Smooth muscle cell (in vitro differentiated cells): Measurements from ENCODE around the gene TNFSF13. TPM values are rescaled to one million over a fixed set of nuclear protein-coding genes. Genes with fewer than 3 reads are reported as not detected.

Source experiments
- DNase-seq: peaks from one replicate; lab custom pipeline; 2025; ENCODE audit not compliant: unreplicated experiment; lab: John Stamatoyannopoulos, UW
- H2AFZ ChIP-seq: fragments of 200-600 bp; sonication (generic); 2 replicates; pipeline ENCODE4 v1.6.0; 2016; ENCODE audit warnings: antibody characterized with exemption, low read depth, mild to moderate bottlenecking
- H3F3A ChIP-seq: fragments of 200-600 bp; sonication (generic); 2 replicates; pipeline ENCODE4 v1.6.0; 2017; ENCODE audit warnings: antibody characterized with exemption, low read depth
- H3K27ac ChIP-seq: fragments of 200-600 bp; sonication (generic); 2 replicates; pipeline ENCODE4 v1.5.1; 2016; ENCODE audit warnings: low read depth, mild to moderate bottlenecking
- H3K27me3 ChIP-seq: fragments of 200-600 bp; sonication (generic); 2 replicates; pipeline ENCODE4 v1.6.1; 2016; ENCODE audit warnings: low read depth, mild to moderate bottlenecking
- H3K36me3 ChIP-seq: fragments of 200-600 bp; sonication (generic); 2 replicates; pipeline ENCODE4 v1.5.1; 2016; ENCODE audit warnings: low read depth
- H3K4me1 ChIP-seq: fragments of 200-600 bp; sonication (generic); 2 replicates; pipeline ENCODE4 v1.5.1; 2016; ENCODE audit warnings: low read depth
- H3K4me2 ChIP-seq: fragments of 200-600 bp; sonication (generic); 2 replicates; pipeline ENCODE4 v1.6.0; 2016; ENCODE audit warnings: mild to moderate bottlenecking
- H3K4me3 ChIP-seq: fragments of 200-600 bp; sonication (generic); 2 replicates; pipeline ENCODE4 v1.5.1; 2016; ENCODE audit warnings: mild to moderate bottlenecking
- H3K79me2 ChIP-seq: fragments of 200-600 bp; sonication (generic); 2 replicates; pipeline ENCODE4 v1.6.0; 2016; ENCODE audit warnings: low read depth, mild to moderate bottlenecking
- H3K9ac ChIP-seq: fragments of 200-600 bp; sonication (generic); 2 replicates; pipeline ENCODE4 v1.6.0; 2016; ENCODE audit warnings: low read depth
- H3K9me3 ChIP-seq: fragments of 200-600 bp; sonication (generic); replicated peaks from 2 replicates; pipeline ENCODE4 v1.5.1; 2016; ENCODE audit warnings: low read depth
- H4K20me1 ChIP-seq: fragments of 200-600 bp; sonication (generic); 2 replicates; pipeline ENCODE4 v1.6.0; 2016; ENCODE audit warnings: low read depth
- WGBS: methylation state at CpG from one replicate; pipeline ENCODE4 v1.1.7; 2016; ENCODE audit warnings: low lambda C conversion rate; 5-methylcytosine and 5-hydroxymethylcytosine counted together
- polyA plus RNA-seq: library from polyadenylated mRNA; unstranded; fragments of >200 nt; fragmentation: Nextera tagmentation; extraction: Ambion mirVana; gene quantifications from 2 replicates; pipeline ENCODE4 v1.2.1, GENCODE V29; 2016
- total RNA-seq: library from RNA; depleted of rRNA; stranded (reverse); fragments of >200 nt; gene quantifications from 2 replicates; pipeline ENCODE4 v1.2.3, GENCODE V29; 2014
- TF ChIP-seq, protein P1 (sequence below): fragments of 200-600 bp; sonication (generic); IDR thresholded peaks from 2 replicates; pipeline ENCODE4 v1.5.1; 2017; ENCODE audit warnings: borderline replicate concordance, mild to moderate bottlenecking, antibody characterized with exemption; ENCODE audit not compliant: insufficient read depth, poor library complexity, severe bottlenecking

TNFSF13 gene
- total and polyA plus RNA-seq, 2 experiments from 2014 or later = 0.38 to 4.1 TPM

DNA sequence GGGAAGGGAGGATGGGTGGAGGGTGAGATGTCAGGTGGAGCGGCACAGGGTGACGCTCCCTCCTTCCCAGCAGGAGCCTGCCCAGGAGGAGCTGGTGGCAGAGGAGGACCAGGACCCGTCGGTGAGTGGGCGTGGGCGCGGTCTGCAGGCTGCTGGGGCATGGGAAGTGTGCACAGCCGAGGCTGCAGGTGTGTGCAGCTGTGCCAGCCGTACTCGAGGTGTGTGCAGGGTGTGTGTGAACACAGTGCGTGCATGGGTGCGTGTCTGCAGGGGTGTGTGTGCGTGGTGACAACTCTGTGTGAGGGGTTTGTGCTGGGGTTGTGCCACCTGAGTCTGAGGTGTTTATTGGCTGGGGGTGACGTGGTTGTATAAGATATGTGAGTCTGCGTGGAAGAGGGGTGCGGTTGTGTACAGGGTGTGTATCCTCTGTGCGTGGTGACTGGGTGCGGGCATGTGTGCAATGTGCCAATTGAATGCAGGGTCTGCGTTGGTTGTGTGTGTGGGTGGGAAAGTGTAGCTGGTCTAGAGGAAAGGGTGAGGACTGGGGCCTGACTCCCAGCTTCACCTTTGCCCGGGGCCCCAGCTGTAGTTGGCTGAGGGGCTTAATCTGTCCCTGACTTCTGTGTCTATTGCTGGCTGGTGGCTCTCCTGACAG, 9.0 kb upstream of the TNFSF13 start:
- Histone ChIP-seq H3K9me3 (no peaks in the 10 kb centered on the region), H4K20me1 (no peaks in the 10 kb centered on the region), H3F3A (no peaks in the 10 kb centered on the region), H3K9ac (peak overlapping the region; percentile 53), H3K36me3 (no peaks in the 10 kb centered on the region), H2AFZ (peak overlapping the region; percentile 74), H3K4me3 (peak overlapping the region; percentile 58), H3K4me2 (peak overlapping the region; percentile 89), H3K4me1 (peaks cover 5% of the 10 kb centered on the region), H3K27me3 (no peaks in the 10 kb centered on the region), H3K27ac (no peak overlapping the region), H3K79me2 (no peaks in the 10 kb centered on the region)
- WGBS = 73% methylated on average over 19 of the region's 20 CpGs
- TF ChIP-seq, protein P1, sequence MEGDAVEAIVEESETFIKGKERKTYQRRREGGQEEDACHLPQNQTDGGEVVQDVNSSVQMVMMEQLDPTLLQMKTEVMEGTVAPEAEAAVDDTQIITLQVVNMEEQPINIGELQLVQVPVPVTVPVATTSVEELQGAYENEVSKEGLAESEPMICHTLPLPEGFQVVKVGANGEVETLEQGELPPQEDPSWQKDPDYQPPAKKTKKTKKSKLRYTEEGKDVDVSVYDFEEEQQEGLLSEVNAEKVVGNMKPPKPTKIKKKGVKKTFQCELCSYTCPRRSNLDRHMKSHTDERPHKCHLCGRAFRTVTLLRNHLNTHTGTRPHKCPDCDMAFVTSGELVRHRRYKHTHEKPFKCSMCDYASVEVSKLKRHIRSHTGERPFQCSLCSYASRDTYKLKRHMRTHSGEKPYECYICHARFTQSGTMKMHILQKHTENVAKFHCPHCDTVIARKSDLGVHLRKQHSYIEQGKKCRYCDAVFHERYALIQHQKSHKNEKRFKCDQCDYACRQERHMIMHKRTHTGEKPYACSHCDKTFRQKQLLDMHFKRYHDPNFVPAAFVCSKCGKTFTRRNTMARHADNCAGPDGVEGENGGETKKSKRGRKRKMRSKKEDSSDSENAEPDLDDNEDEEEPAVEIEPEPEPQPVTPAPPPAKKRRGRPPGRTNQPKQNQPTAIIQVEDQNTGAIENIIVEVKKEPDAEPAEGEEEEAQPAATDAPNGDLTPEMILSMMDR = no peak
- DNase-seq = no peak

DNA sequence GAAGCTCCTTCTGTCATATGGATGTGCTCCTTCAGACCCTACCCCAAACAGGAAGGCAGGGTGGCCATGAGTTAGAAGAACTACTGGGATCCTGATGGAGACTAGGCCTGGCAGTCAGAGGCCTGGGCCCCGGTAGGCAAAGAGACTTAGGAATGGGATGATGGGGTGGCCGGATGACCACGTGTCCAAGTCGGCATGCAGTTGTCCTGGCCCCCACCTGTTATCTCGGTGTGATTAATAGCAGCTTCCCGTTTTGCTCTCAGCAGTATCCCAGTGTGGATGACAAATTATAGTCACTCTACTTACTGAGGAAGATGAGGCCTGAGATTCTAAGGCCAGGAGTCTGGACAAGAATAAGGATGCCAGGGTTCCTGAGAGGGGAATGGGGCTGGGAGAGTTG, 8.2 kb upstream of the TNFSF13 start:
- Histone ChIP-seq H3K9me3 (no peaks in the 10 kb centered on the region), H3K27ac (no peak overlapping the region), H3K36me3 (no peaks in the 10 kb centered on the region), H3K4me3 (no peak overlapping the region), H3K9ac (no peak overlapping the region), H2AFZ (no peak overlapping the region), H3K27me3 (no peaks in the 10 kb centered on the region), H4K20me1 (no peaks in the 10 kb centered on the region), H3K4me1 (peaks cover 5% of the 10 kb centered on the region), H3K4me2 (no peak overlapping the region), H3F3A (no peaks in the 10 kb centered on the region), H3K79me2 (no peaks in the 10 kb centered on the region)
- TF ChIP-seq, protein P1 = no peak
- no peak for DNase-seq
- 93% methylated on average over 6 of the region's 6 CpGs for WGBS

DNA sequence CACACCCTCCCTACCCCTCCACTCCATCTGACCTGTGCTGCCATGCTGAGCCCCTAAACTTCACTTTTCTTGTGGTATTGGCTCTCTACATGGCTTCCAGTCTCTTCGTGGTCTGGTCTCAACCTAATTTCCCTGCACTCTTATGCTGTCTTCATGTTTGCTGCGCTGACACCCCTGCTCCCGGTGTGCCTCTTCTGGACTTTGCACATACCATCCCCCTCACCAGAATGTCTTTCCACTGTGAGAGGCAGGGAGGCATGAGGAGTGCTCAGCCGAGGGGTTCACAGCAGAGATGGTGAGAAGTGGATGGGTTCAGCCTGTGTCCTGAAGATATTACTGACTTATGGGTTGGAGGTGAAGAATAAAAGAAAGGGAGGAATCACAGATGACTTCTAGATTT, 7.2 kb upstream of the TNFSF13 start:
- no peaks in the 10 kb centered on the region for H3K79me2 ChIP-seq
- H3K9me3 ChIP-seq = no peaks in the 10 kb centered on the region
- H3K27me3 ChIP-seq = no peaks in the 10 kb centered on the region
- H3K4me2 ChIP-seq = no peak overlapping the region
- H4K20me1 ChIP-seq = no peaks in the 10 kb centered on the region
- no peaks in the 10 kb centered on the region for H3F3A ChIP-seq
- 94% methylated on average over 4 of the region's 4 CpGs for WGBS
- H3K4me3 ChIP-seq = no peak overlapping the region
- H3K36me3 ChIP-seq = no peaks in the 10 kb centered on the region
- H3K9ac ChIP-seq = no peak overlapping the region
- DNase-seq = no peak
- H3K4me1 ChIP-seq = peaks cover 5% of the 10 kb centered on the region
- H3K27ac ChIP-seq = no peak overlapping the region
- TF ChIP-seq, protein P1 = no peak
- H2AFZ ChIP-seq = no peak overlapping the region

DNA sequence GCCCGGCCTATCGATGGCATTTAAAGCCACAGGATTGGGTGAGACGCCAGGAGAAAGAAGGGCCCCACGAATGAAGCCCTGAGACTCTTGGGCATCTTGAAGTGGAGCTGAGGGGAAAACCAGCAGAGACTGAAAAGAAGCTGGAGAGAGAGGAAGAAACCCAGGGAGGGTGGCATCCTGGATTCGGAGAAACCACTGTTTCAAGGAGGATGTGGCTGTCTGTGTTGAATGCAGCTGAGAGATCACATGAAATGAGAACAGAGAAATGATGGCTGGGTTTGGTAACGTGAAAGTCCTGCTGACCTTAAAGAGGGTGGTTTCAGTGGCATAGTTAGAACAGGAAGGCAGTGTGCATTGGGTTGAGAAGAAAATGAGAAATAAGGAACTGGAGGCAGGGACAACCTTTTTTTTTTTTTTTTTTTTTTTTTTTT, 5.9 kb upstream of the TNFSF13 start:
- H3K4me3 ChIP-seq = no peak overlapping the region
- H3F3A ChIP-seq = no peaks in the 10 kb centered on the region
- peaks cover 7% of the 10 kb centered on the region for H3K4me1 ChIP-seq
- H3K79me2 ChIP-seq = no peaks in the 10 kb centered on the region
- H3K4me2 ChIP-seq = no peak overlapping the region
- H3K27ac ChIP-seq = no peak overlapping the region
- H3K27me3 ChIP-seq = no peaks in the 10 kb centered on the region
- no peaks in the 10 kb centered on the region for H3K36me3 ChIP-seq
- no peak for DNase-seq
- no peaks in the 10 kb centered on the region for H3K9me3 ChIP-seq
- H2AFZ ChIP-seq = no peak overlapping the region
- TF ChIP-seq, protein P1 = no peak
- no peak overlapping the region for H3K9ac ChIP-seq
- 93% methylated on average over 6 of the region's 6 CpGs for WGBS
- no peaks in the 10 kb centered on the region for H4K20me1 ChIP-seq
